Measurements from ENCODE around the gene ERICH2.

ERICH2 gene

DNA sequence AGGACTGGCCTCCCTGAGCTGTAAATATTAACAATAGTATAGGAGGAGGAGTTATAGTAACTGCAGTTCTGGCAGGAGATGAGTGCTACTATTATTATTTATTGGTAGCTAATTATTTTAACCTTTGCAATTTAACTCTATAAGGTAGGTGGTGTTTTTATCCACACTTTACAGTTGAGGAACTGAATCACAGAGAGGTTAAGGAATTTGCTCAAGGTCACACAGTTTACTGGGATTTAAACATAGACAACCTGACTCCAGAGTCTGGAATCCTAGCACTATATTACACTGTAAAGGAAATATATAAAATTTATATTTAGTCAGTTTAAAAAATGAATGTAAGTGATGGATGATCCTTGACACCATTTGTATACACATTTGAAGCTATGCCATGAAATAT lies 2.1 kb downstream of the ERICH2 start:
- ATAC-seq, result no peak
- TF ChIP-seq GLIS3 (CRISPR knock-in tag; IDR thresholded peaks at IDR 0.05) (no peak), TOX (CRISPR knock-in tag; IDR thresholded peaks at IDR 0.05; ENCODE audit: borderline replicate concordance) (no peak)

DNA sequence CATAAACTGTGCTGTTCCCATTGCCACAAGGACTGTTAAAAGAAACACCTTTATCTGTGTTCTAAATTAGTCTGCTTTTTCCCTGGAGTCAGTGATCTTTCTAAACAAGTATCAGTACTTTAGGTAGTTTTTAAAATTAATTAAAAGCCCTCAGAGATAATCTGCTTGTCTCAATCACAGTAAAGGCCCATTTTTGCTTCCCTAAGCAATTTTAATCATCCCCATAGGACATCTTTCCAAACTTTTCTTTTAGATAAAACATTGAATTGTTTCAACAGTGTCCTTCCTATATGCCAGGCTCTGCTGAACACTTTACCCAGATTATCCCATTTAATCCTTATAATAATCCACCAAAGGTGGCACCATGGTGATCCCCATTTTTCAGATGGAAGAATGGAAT lies 3.9 kb downstream of the ERICH2 start:
- TF ChIP-seq ZNF8 (CRISPR knock-in tag; IDR thresholded peaks at IDR 0.05) (no peak), BACH2 (CRISPR knock-in tag; IDR thresholded peaks at IDR 0.05; ENCODE audit: borderline replicate concordance) (no peak), SNAI2 (CRISPR knock-in tag; IDR thresholded peaks at IDR 0.05) (no peak)
- no peak for ATAC-seq

DNA sequence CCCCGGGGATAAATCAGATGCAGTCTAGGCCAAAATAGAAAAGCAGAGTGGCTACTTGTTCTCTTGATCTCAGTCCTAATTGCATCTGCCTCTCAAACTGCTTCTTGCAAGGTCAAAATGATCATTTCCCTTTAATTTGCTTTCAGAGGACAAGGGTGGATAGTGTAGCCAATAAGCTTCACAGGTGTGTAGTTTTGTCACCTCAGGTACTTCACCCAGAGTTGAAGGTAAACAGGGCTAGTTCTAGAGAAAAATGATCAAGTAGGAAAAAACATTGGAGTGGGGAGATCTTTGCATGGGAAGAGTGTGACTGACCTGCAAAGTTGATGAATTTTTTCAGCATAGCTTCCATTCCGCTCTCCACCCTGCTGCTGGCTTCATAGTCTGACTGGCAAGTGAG lies 8.7 kb downstream of the ERICH2 start:
- TF ChIP-seq SNAI2 (CRISPR knock-in tag; IDR thresholded peaks at IDR 0.05) (no peak), OSR1 (CRISPR knock-in tag; IDR thresholded peaks at IDR 0.05) (no peak), ZNF70 (CRISPR knock-in tag; IDR thresholded peaks at IDR 0.05) (no peak), ZNF565 (CRISPR knock-in tag; conservative IDR thresholded peaks at IDR 0.05; ENCODE audit: low read depth) (no peak), ARNTL (CRISPR knock-in tag; IDR thresholded peaks at IDR 0.05; ENCODE audit: borderline replicate concordance, low read depth) (no peak), ESRRG (CRISPR knock-in tag; IDR thresholded peaks at IDR 0.05) (no peak), BACH2 (CRISPR knock-in tag; IDR thresholded peaks at IDR 0.05; ENCODE audit: borderline replicate concordance) (no peak), CSDC2 (CRISPR knock-in tag; IDR thresholded peaks at IDR 0.05) (no peak), ZFP30 (CRISPR knock-in tag; IDR thresholded peaks at IDR 0.05) (no peak), ZNF8 (CRISPR knock-in tag; IDR thresholded peaks at IDR 0.05) (no peak), ISL1 (CRISPR knock-in tag; IDR thresholded peaks at IDR 0.05) (no peak), RARB (CRISPR knock-in tag; IDR thresholded peaks at IDR 0.05) (no peak)
- TF ChIP-seq, protein P1, sequence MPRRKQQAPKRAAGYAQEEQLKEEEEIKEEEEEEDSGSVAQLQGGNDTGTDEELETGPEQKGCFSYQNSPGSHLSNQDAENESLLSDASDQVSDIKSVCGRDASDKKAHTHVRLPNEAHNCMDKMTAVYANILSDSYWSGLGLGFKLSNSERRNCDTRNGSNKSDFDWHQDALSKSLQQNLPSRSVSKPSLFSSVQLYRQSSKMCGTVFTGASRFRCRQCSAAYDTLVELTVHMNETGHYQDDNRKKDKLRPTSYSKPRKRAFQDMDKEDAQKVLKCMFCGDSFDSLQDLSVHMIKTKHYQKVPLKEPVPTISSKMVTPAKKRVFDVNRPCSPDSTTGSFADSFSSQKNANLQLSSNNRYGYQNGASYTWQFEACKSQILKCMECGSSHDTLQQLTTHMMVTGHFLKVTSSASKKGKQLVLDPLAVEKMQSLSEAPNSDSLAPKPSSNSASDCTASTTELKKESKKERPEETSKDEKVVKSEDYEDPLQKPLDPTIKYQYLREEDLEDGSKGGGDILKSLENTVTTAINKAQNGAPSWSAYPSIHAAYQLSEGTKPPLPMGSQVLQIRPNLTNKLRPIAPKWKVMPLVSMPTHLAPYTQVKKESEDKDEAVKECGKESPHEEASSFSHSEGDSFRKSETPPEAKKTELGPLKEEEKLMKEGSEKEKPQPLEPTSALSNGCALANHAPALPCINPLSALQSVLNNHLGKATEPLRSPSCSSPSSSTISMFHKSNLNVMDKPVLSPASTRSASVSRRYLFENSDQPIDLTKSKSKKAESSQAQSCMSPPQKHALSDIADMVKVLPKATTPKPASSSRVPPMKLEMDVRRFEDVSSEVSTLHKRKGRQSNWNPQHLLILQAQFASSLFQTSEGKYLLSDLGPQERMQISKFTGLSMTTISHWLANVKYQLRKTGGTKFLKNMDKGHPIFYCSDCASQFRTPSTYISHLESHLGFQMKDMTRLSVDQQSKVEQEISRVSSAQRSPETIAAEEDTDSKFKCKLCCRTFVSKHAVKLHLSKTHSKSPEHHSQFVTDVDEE (CRISPR knock-in tag; IDR thresholded peaks at IDR 0.05), result no peak
- TF ChIP-seq, protein P2, sequence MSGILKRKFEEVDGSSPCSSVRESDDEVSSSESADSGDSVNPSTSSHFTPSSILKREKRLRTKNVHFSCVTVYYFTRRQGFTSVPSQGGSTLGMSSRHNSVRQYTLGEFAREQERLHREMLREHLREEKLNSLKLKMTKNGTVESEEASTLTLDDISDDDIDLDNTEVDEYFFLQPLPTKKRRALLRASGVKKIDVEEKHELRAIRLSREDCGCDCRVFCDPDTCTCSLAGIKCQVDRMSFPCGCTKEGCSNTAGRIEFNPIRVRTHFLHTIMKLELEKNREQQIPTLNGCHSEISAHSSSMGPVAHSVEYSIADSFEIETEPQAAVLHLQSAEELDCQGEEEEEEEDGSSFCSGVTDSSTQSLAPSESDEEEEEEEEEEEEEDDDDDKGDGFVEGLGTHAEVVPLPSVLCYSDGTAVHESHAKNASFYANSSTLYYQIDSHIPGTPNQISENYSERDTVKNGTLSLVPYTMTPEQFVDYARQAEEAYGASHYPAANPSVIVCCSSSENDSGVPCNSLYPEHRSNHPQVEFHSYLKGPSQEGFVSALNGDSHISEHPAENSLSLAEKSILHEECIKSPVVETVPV (CRISPR knock-in tag; IDR thresholded peaks at IDR 0.05), result no peak
- TF ChIP-seq, protein P3, sequence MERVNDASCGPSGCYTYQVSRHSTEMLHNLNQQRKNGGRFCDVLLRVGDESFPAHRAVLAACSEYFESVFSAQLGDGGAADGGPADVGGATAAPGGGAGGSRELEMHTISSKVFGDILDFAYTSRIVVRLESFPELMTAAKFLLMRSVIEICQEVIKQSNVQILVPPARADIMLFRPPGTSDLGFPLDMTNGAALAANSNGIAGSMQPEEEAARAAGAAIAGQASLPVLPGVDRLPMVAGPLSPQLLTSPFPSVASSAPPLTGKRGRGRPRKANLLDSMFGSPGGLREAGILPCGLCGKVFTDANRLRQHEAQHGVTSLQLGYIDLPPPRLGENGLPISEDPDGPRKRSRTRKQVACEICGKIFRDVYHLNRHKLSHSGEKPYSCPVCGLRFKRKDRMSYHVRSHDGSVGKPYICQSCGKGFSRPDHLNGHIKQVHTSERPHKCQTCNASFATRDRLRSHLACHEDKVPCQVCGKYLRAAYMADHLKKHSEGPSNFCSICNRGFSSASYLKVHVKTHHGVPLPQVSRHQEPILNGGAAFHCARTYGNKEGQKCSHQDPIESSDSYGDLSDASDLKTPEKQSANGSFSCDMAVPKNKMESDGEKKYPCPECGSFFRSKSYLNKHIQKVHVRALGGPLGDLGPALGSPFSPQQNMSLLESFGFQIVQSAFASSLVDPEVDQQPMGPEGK (CRISPR knock-in tag; IDR thresholded peaks at IDR 0.05; ENCODE audit: borderline replicate concordance), result no peak
- ATAC-seq, result no peak

DNA sequence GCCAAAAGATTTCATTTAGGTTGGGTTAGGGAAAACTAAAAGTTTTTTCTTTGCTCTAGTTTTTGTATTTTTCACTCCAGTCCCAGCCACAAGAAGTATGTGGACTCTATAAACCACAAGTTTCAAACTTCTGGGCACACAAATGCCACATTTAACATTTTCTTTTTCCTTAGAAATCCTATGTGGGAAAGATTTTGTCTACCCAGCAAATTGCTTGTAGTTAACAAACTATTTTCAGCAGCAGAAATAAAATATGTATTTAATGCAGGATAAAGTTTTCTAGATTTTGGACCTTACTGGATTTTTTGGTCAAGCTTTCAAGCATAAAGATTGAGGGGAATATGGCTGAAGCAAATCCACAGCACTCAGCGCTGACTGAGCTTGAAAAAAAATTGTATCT lies 9.1 kb downstream of the ERICH2 start:
- TF ChIP-seq ZFP30 (CRISPR knock-in tag; IDR thresholded peaks at IDR 0.05) (no peak), ISL1 (CRISPR knock-in tag; IDR thresholded peaks at IDR 0.05) (no peak), TCF4 (CRISPR knock-in tag; IDR thresholded peaks at IDR 0.05; ENCODE audit: borderline replicate concordance) (no peak)
- TF ChIP-seq, protein P4, sequence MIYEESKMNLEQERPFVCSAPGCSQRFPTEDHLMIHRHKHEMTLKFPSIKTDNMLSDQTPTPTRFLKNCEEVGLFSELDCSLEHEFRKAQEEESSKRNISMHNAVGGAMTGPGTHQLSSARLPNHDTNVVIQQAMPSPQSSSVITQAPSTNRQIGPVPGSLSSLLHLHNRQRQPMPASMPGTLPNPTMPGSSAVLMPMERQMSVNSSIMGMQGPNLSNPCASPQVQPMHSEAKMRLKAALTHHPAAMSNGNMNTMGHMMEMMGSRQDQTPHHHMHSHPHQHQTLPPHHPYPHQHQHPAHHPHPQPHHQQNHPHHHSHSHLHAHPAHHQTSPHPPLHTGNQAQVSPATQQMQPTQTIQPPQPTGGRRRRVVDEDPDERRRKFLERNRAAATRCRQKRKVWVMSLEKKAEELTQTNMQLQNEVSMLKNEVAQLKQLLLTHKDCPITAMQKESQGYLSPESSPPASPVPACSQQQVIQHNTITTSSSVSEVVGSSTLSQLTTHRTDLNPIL (CRISPR knock-in tag; IDR thresholded peaks at IDR 0.05; ENCODE audit: low read depth), result no peak
- TF ChIP-seq, protein P3 (CRISPR knock-in tag; IDR thresholded peaks at IDR 0.05; ENCODE audit: borderline replicate concordance), result no peak
- ATAC-seq, result no peak

All from SK-N-SH treated with all-trans-retinoic acid at 6 μM for 48 hours (cell line).